ENCODE data around the gene KIF26A. TPM values are rescaled to one million over a fixed set of nuclear protein-coding genes. Genes with fewer than 3 reads are reported as not detected.

Gene KIF26A
- total and polyA plus RNA-seq, 2 of the 13 experiments (the other 11 are each of a cell fraction or from before 2014, with no cell fraction given): not detected

DNA sequence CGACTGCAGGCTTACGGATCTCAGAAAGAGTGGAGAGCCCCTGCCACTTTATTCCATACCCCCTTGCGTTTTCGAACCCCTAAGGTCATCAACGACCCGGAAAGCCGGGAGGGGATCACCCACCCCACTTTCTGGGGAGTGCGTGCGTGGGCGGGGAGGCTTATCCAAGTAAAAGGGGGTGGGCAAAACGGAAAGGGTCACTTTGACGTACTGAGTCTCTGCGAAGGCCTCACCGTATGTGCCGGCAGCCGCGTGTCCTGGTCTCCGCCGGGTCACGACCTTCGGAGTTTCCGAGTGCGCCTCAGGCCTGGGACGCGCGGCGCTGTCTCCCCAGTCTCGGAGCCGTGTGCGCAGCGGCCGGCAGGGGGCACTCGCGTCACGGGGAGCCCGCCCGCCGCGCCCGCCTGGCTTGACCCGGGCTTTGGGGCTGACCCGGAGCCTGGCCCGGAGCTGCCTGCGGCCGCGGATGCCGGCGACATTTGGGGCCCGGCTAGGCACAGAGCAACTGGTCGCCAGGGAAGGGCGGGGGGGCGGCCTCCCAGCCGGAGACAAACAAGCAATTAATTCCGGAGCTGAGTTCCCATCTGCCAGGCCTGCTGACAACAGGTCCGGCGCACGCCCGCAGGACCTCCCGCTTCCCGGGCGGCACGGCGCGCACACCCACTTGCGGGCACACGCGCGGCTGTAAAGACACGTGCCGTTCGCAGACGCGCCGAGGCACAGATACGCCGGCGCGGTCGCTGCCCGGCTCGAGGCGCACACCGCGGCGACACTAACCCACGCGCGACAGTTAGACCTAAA lies 890 bp upstream of the KIF26A start (continued):
- TF ChIP-seq, protein P1, sequence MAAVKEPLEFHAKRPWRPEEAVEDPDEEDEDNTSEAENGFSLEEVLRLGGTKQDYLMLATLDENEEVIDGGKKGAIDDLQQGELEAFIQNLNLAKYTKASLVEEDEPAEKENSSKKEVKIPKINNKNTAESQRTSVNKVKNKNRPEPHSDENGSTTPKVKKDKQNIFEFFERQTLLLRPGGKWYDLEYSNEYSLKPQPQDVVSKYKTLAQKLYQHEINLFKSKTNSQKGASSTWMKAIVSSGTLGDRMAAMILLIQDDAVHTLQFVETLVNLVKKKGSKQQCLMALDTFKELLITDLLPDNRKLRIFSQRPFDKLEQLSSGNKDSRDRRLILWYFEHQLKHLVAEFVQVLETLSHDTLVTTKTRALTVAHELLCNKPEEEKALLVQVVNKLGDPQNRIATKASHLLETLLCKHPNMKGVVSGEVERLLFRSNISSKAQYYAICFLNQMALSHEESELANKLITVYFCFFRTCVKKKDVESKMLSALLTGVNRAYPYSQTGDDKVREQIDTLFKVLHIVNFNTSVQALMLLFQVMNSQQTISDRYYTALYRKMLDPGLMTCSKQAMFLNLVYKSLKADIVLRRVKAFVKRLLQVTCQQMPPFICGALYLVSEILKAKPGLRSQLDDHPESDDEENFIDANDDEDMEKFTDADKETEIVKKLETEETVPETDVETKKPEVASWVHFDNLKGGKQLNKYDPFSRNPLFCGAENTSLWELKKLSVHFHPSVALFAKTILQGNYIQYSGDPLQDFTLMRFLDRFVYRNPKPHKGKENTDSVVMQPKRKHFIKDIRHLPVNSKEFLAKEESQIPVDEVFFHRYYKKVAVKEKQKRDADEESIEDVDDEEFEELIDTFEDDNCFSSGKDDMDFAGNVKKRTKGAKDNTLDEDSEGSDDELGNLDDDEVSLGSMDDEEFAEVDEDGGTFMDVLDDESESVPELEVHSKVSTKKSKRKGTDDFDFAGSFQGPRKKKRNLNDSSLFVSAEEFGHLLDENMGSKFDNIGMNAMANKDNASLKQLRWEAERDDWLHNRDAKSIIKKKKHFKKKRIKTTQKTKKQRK (IDR thresholded peaks at IDR 0.05; ENCODE audit: low read length): no peak
- TF ChIP-seq TRIM24 (CRISPR knock-in tag; IDR thresholded peaks at IDR 0.05): no peak
- TF ChIP-seq, protein P2, sequence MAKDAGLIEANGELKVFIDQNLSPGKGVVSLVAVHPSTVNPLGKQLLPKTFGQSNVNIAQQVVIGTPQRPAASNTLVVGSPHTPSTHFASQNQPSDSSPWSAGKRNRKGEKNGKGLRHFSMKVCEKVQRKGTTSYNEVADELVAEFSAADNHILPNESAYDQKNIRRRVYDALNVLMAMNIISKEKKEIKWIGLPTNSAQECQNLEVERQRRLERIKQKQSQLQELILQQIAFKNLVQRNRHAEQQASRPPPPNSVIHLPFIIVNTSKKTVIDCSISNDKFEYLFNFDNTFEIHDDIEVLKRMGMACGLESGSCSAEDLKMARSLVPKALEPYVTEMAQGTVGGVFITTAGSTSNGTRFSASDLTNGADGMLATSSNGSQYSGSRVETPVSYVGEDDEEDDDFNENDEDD (CRISPR knock-in tag; IDR thresholded peaks at IDR 0.05; ENCODE audit: borderline replicate concordance): peak; percentile 38; the same call in 1 of the 2 replicates
- peak; percentile 92 for TF ChIP-seq RAD21 (CRISPR knock-in tag; IDR thresholded peaks at IDR 0.05)
- no peak for TF ChIP-seq FOXM1 (CRISPR knock-in tag; IDR thresholded peaks at IDR 0.05)
- no peak for TF ChIP-seq ZNF766 (CRISPR knock-in tag; IDR thresholded peaks at IDR 0.05; ENCODE audit: borderline replicate concordance)
- TF ChIP-seq FOXC1 (CRISPR knock-in tag; IDR thresholded peaks at IDR 0.05; ENCODE audit: borderline replicate concordance): no peak
- peak; percentile 40; the same call in 1 of the 2 replicates for TF ChIP-seq KDM2A (CRISPR knock-in tag; IDR thresholded peaks at IDR 0.05; ENCODE audit: borderline replicate concordance, low read depth)
- TF ChIP-seq, protein P3, sequence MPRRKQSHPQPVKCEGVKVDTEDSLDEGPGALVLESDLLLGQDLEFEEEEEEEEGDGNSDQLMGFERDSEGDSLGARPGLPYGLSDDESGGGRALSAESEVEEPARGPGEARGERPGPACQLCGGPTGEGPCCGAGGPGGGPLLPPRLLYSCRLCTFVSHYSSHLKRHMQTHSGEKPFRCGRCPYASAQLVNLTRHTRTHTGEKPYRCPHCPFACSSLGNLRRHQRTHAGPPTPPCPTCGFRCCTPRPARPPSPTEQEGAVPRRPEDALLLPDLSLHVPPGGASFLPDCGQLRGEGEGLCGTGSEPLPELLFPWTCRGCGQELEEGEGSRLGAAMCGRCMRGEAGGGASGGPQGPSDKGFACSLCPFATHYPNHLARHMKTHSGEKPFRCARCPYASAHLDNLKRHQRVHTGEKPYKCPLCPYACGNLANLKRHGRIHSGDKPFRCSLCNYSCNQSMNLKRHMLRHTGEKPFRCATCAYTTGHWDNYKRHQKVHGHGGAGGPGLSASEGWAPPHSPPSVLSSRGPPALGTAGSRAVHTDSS (CRISPR knock-in tag; conservative IDR thresholded peaks at IDR 0.05): no peak
- TF ChIP-seq IKZF1 (IDR thresholded peaks at IDR 0.05): no peak
- TF ChIP-seq ZFP82 (CRISPR knock-in tag; IDR thresholded peaks at IDR 0.05; ENCODE audit: borderline replicate concordance): no peak
- TF ChIP-seq ZNF788 (CRISPR knock-in tag; IDR thresholded peaks at IDR 0.05; ENCODE audit: borderline replicate concordance): no peak
- no peak for TF ChIP-seq ZNF329 (CRISPR knock-in tag; IDR thresholded peaks at IDR 0.05; ENCODE audit: low read depth)
- no peak for TF ChIP-seq ZNF598 (CRISPR knock-in tag; IDR thresholded peaks at IDR 0.05; ENCODE audit: borderline replicate concordance)
- no peak for TF ChIP-seq ASH2L (IDR thresholded peaks at IDR 0.05; ENCODE audit: insufficient read length, low read depth, low read length)
- TF ChIP-seq, protein P4, sequence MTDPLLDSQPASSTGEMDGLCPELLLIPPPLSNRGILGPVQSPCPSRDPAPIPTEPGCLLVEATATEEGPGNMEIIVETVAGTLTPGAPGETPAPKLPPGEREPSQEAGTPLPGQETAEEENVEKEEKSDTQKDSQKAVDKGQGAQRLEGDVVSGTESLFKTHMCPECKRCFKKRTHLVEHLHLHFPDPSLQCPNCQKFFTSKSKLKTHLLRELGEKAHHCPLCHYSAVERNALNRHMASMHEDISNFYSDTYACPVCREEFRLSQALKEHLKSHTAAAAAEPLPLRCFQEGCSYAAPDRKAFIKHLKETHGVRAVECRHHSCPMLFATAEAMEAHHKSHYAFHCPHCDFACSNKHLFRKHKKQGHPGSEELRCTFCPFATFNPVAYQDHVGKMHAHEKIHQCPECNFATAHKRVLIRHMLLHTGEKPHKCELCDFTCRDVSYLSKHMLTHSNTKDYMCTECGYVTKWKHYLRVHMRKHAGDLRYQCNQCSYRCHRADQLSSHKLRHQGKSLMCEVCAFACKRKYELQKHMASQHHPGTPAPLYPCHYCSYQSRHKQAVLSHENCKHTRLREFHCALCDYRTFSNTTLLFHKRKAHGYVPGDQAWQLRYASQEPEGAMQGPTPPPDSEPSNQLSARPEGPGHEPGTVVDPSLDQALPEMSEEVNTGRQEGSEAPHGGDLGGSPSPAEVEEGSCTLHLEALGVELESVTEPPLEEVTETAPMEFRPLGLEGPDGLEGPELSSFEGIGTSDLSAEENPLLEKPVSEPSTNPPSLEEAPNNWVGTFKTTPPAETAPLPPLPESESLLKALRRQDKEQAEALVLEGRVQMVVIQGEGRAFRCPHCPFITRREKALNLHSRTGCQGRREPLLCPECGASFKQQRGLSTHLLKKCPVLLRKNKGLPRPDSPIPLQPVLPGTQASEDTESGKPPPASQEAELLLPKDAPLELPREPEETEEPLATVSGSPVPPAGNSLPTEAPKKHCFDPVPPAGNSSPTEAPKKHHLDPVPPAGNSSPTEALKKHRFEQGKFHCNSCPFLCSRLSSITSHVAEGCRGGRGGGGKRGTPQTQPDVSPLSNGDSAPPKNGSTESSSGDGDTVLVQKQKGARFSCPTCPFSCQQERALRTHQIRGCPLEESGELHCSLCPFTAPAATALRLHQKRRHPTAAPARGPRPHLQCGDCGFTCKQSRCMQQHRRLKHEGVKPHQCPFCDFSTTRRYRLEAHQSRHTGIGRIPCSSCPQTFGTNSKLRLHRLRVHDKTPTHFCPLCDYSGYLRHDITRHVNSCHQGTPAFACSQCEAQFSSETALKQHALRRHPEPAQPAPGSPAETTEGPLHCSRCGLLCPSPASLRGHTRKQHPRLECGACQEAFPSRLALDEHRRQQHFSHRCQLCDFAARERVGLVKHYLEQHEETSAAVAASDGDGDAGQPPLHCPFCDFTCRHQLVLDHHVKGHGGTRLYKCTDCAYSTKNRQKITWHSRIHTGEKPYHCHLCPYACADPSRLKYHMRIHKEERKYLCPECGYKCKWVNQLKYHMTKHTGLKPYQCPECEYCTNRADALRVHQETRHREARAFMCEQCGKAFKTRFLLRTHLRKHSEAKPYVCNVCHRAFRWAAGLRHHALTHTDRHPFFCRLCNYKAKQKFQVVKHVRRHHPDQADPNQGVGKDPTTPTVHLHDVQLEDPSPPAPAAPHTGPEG (CRISPR knock-in tag; IDR thresholded peaks at IDR 0.05): no peak
- TF ChIP-seq ATF1 (CRISPR knock-in tag; IDR thresholded peaks at IDR 0.05): no peak

Data from HepG2 (cell line).